Activated CD8-positive, alpha-beta memory T cell treated with anti-CD3 and anti-CD28 coated beads for 1 hour (primary cell): ENCODE measurements around the gene OSBPL6.

Experiments used
- DNase-seq, 2 donors: peaks; one replicate each; pipeline ENCODE4 v3.0.0-alpha.2; 2020; ENCODE audit warnings: low read depth in 1 of 2; ENCODE audit errors: extremely low read depth in 1 of 2

OSBPL6 gene

DNA sequence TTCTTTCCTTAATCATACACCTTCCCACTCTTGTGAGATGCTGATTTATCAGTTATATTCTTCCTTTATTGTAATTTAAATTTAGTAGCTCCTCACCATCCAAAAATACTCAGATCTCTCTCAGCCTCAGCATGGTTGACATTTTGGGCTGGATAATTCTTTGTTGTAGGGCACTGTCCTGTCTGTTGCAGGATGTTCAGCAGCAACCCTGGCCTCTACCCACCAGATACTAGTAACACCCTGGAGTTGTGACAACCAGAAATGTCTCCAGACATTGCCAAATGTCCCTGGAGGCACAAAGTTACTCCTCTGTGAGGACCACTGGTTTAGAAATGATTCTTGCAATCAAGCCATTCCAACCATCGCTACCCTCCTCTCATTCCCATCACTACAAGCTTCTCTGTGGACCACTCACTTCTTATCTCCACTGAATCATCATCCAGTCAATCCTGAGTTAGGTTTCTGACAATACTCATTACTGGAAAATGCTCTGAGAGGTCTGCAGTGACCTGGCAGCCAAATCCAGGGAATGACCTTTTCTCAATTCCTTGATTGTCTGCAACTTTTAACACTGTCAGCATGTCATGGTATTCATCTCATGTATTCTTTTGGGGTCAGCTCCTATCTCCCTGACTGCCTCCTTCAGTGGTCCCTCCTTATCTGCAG, 43.3 kb downstream of the OSBPL6 start:
- no peak for DNase-seq

GRCh38 chr2:178238154-178238521, 43.8 kb downstream of the OSBPL6 start:
- DNase-seq: no peak

- no peak for DNase-seq
Observed at GRCh38 chr2:178238750-178239149, 44.4 kb downstream of the OSBPL6 start.

- no peak for DNase-seq
Observed at GRCh38 chr2:178241844-178242551, 47.7 kb downstream of the OSBPL6 start.

DNA sequence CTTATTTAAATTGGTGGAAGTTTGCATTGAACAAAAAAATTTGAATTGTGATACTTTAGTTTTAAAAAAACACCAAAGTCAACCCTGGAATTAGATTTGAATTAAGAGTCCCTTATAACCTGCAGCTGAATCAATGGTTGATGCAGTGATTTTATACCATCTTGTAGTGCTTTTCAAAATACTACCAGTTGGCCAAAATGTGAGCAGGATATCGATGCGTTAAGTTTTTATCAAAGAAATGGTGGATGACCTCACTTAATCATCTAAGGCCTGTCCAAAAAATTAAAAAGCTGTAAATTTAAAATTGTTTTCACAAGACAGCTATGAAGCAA, 48.2 kb downstream of the OSBPL6 start:
- no peak for DNase-seq

DNA sequence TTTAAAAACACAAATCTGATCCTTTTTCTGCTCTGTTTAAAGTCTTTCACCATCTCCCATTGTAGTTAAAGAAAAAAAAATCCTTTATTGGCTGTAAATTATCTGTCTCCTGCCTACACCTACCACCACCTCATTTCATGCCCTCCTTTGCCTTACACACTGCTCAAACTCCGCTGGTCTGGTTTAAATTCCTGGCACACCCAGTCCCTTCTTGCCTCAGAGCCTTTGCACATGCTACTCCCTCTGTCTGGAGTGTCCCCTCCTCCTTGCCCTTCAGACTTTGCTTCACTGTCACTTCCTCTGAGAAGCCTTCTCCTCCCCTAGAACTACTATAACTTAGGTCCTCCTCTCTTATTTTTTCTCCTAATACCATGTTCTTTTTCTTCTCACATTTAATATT, 49.6 kb downstream of the OSBPL6 start:
- DNase-seq: no peak

GRCh38 chr2:178244777-178245176, 50.5 kb downstream of the OSBPL6 start:
- no peak for DNase-seq

- DNase-seq: no peak
Observed at GRCh38 chr2:178246696-178247095, 52.4 kb downstream of the OSBPL6 start.

GRCh38 chr2:178247250-178247649, 52.9 kb downstream of the OSBPL6 start:
- no peak for DNase-seq

DNA sequence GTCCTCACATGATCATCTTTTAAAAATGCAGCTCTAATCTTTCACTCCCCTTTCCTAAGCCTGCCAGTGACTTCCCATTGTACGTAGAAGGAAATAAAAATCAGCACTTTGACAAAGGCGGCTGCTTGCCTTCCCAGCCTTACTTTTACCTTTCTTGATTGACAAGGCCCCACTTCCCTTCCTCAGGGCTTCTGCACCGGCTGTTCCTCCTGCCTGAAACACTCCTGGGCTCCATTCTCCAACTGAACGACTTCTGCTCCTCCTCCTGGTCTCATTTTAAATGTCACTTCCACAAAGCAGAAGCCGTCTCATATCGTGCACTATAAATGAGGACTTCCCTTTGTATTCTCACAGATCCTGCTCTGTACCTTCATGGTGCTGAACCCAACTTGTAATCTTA, 56.1 kb downstream of the OSBPL6 start:
- DNase-seq: no peak

DNA sequence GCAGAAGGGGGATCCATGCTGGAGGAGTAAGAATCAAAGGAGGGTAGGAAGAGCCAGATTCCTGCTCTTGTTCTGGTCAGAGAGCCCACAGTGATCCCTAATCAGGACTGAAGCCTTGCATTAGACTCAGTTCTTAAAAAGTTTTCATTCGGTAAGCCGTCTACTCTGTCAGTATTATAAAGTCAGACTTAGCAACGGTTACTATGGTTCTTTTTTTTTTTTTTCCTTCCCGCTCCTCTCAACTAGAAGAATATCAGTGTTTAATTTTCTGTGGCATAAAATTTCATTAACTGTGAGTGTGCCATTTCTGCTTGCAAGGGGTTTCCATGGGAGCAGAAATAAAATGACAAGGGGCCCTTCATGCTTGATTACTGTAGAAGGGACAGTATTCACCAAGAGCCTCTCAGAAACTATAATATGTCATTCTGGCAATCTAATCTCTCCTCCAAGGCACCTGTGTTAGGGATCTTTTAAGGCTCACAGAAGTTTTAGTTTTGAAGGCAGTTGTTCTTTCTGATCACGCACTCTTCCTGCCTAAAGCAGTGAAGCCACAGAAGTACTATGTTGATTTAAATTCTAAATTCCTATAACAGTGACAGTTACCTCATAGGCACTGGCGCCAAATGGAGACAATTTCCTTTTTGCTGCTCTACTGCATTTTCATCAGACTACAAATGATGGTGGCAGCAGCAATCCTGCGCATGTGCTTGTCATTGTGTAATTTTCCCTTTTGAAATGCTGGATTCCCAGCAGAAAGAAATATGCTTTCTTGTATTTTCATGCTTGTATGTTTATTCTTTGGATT, 57.0 kb downstream of the OSBPL6 start:
- DNase-seq: no peak

DNA sequence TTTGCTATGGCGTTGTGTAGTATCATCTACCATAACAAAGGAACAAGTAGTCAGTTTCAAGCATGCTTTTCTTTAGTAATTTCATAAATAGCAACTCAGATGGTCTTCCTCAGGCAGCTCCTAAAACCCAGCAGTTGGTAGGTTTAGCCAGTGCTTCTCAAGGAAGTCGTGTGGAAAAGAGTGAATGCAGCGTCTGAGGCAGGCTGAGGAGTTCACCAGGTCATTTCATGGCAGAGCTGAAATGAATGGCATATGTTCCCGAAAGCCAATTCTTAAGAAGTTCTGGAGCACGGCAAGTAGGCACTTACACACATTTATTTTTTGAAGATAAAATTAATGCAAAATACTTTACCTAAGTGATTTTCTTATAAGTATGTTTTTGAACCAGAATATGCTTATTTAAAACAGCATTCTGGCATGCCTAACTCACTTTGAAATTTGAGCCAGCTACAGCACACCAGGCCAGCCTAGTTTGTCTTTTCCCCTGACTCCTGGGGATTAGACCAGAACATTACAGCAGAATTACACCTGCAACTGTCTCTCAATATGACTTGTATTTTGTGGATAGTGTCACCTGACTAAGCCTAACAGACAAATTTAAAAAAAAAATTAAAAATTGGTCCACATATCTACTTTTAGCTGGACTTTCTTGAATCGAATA, 62.2 kb downstream of the OSBPL6 start:
- no peak for DNase-seq

DNA sequence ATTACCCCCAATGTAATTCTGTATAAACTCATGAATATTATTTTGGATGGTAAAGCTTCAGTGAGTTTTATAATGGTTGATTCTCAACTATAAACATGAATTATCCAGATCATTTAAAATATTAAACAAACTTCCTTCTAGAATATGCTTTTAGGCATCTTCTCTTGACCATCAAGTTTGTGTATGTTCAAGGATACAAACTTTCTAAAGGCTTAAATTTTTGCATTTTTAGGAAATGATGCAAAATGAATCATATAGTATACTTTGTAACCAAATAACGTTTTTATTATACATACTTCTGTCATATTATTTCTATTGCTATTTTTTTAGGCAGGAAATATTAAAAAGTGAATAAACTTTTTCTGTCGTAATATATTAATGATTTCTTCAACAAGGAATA, 62.8 kb downstream of the OSBPL6 start:
- no peak for DNase-seq

GRCh38 chr2:178258916-178259315, 64.6 kb downstream of the OSBPL6 start:
- no peak for DNase-seq

- no peak for DNase-seq
Observed at GRCh38 chr2:178263159-178263860, 69.0 kb downstream of the OSBPL6 start.

DNA sequence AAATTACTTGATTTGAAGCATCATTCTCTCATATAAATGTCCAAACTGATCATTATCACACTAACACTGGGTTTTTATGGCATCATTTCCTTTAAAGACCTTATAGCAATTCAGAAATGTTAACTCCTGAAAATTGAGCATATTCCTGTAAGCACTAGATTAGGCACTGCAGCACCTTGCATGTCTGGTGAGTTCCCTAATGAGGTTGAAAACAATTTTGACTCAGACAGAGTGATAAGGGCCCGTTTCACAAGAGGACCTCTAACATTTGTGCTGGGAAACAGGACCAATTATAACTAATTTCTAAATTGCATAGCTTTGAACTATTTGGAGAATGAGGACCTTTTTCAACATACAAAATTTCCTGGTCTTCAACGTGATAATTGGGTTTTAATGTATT, 69.9 kb downstream of the OSBPL6 start:
- DNase-seq: no peak

- DNase-seq: no peak
Observed at GRCh38 chr2:178265851-178266250, 71.5 kb downstream of the OSBPL6 start.

GRCh38 chr2:178266445-178266844, 72.1 kb downstream of the OSBPL6 start:
- DNase-seq: no peak

DNA sequence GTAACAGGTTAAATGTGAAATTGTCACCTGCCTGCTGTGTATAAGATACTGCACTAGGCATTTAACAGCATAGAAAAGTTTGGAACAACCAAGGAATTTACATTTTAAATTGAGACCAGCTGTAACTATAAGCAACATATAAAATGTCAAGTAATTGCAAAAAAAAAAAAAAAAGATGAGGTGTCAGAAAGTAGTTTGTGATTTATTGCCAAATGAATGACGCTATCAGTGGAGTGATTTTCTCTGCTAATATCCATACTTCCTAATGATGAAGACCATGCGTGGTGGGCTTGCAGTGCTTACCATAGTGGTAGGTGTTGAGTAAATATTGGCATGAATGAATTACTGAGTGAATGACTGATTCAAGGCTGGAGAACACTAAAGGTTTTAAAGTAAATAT, 73.3 kb downstream of the OSBPL6 start:
- DNase-seq: no peak

DNA sequence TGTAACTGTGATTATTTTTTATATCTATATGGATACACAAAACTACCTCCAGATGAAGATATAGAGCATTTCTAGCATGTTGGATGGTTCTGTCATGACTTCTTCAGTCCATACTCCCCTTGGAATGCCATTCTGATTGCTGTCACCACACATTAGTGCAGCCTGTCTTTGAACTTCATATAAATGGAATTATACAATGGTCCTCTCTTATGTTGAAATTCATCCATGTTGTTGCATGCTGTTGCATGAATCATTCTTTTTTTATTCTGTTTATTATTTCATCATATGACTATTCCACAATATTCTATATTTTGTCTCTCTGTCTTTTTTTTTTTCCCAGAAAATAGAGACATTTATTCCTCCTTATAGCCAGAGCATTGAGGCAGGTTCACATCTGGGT, 74.1 kb downstream of the OSBPL6 start:
- no peak for DNase-seq
